Thyroid gland (tissue), 4 donors: ENCODE data around the gene PRPF40A. TPM values are rescaled to one million over a fixed set of nuclear protein-coding genes. Genes with fewer than 3 reads are reported as not detected.

ENCODE experiments used
- DNase-seq, 2 donors: peaks; one replicate each; pipeline ENCODE4 v3.0.0-alpha.2; 2019
- H3K27ac ChIP-seq, 3 donors: fragments of 200-600 bp; sonication (generic); 1 replicate in 2 of 3; 2 replicates in 1 of 3; pipeline ENCODE4 v1.5.1; 2016 to 2019; ENCODE audit warnings: mild to moderate bottlenecking in 1 of 3, moderate library complexity in 1 of 3
- H3K27me3 ChIP-seq: fragments of 200-600 bp; sonication (generic); one replicate; pipeline ENCODE4 v1.5.1; 2019
- H3K36me3 ChIP-seq, 2 donors: fragments of 200-600 bp; sonication (generic); one replicate each; pipeline ENCODE4 v1.5.1; 2016 to 2019
- H3K4me1 ChIP-seq, 2 donors: fragments of 200-600 bp; sonication (generic); one replicate each; pipeline ENCODE4 v1.5.1; 2017 to 2019
- H3K4me3 ChIP-seq, 3 donors: fragments of 200-600 bp; sonication (generic); replicated peaks in 1 of 3; 1 replicate in 2 of 3; 2 replicates in 1 of 3; pipeline ENCODE4 v1.5.1; 2016; ENCODE audit warnings: mild to moderate bottlenecking in 1 of 3
- H3K9me3 ChIP-seq: fragments of 200-600 bp; sonication (generic); one replicate; pipeline ENCODE4 v1.5.1; 2017
- POLR2A ChIP-seq, 2 donors: fragments of 450-650 bp; IDR thresholded peaks; one replicate each; pipeline ENCODE4 v1.6.1; 2017; ENCODE audit warnings: antibody characterized with exemption in 2 of 2, mild to moderate bottlenecking in 2 of 2, moderate library complexity in 1 of 2
- WGBS, 2 donors: methylation state at CpG; one replicate each; pipeline ENCODE4 v1.1.5; 2017; 5-methylcytosine and 5-hydroxymethylcytosine counted together
- intact Hi-C: fragments of 100-400 bp; cut with DNase I; formaldehyde crosslinking; loops from one replicate; pipeline ENCODE4 v1.15.1; 2023
- total RNA-seq, 4 donors: library from RNA; depleted of rRNA; stranded (reverse); fragments of >200 nt; gene quantifications; one replicate each; pipeline ENCODE4 v1.2.3, GENCODE V29; 2016
- TF ChIP-seq, protein P1 (sequence below), 6 experiments: fragments of 200-600 bp in 3 of 6; fragments of 450-650 bp in 3 of 6; sonication (generic) in 3 of 6; IDR thresholded peaks; one replicate each; pipeline ENCODE4 v1.5.1; 2016 to 2019; ENCODE audit warnings: antibody characterized with exemption in 6 of 6, mild to moderate bottlenecking in 2 of 6, inconsistent platforms in 1 of 6, moderate library complexity in 1 of 6

Gene PRPF40A
- total RNA-seq, 4 donors from 2014 or later = 86.8 to 147 (median 102) TPM

DNA sequence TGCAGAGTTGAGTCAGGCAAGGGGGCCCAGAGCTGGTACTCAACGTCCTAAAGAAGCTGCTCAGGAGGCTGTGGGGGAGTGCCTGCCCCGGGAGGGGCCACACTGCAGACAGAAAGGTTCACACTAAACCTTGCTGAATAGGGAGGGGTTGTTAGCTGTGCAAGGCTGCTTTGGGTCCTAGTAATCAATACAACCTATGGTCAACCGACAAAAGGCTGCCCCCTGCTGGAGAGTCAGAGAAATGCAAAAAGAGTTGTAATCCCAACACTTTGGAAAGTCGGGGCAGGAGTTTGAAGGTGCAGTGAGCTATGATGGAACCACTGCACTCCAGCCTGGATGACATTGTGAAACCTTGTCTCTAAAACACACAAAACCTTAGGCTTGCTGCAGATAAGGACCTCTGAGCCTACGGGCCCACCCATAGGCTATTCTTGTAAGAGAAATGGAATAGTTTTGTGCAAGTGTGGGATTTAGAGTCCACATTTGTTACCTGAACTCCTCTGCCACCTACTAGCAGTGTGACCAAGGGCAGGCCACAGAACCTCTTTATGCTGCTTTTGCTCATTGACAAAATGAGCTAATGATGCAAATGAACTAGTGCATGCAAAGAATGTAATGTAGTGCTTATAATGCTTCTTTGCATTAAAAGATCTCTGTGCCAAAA is 81.5 kb downstream of the PRPF40A start:
- peaks cover 18 to 26% of the 10 kb centered on the region in 2 donors for H3K36me3 ChIP-seq

DNA sequence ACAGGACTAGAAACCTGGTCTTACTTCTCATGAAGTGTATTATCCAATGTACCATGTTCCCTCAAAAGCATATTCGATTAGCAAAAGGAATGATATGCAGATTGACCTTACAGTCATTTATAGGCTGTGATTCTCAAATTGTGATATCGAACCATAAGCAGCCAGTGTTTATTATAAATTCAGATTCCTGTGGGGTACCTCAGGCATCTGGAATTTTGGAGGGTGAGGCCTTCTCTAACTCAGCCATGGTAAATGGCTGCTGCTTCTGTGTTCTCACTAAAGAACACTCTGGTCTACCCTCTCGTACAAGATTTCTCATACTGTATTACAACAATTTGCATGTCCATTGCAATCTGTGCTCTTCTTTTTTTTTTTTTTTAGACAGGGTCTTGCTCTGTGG is 84.5 kb downstream of the PRPF40A start:
- no peak for DNase-seq
- WGBS, 2 donors = 94 to 95% methylated on average over 3 of the region's 3 CpGs
- no peaks in the 10 kb centered on the region for H3K4me1 ChIP-seq
- H3K36me3 ChIP-seq = peaks cover 15 to 16% of the 10 kb centered on the region in 2 donors
- no peak overlapping the region for H3K27ac ChIP-seq
- no peak for TF ChIP-seq POLR2A (IDR thresholded peaks at IDR 0.05)
- TF ChIP-seq, protein P1, sequence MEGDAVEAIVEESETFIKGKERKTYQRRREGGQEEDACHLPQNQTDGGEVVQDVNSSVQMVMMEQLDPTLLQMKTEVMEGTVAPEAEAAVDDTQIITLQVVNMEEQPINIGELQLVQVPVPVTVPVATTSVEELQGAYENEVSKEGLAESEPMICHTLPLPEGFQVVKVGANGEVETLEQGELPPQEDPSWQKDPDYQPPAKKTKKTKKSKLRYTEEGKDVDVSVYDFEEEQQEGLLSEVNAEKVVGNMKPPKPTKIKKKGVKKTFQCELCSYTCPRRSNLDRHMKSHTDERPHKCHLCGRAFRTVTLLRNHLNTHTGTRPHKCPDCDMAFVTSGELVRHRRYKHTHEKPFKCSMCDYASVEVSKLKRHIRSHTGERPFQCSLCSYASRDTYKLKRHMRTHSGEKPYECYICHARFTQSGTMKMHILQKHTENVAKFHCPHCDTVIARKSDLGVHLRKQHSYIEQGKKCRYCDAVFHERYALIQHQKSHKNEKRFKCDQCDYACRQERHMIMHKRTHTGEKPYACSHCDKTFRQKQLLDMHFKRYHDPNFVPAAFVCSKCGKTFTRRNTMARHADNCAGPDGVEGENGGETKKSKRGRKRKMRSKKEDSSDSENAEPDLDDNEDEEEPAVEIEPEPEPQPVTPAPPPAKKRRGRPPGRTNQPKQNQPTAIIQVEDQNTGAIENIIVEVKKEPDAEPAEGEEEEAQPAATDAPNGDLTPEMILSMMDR (IDR thresholded peaks at IDR 0.05) = no peak
- no peaks in the 10 kb centered on the region for H3K9me3 ChIP-seq
- no peaks in the 10 kb centered on the region for H3K27me3 ChIP-seq
- intact Hi-C loops = loop anchor here (10.0 kb wide), 1 partner anchor 298 kb away; the partner anchor contains the start of gene FMNL2
- H3K4me3 ChIP-seq = no peak overlapping the region

More for the DNA sequence above, 81.5 kb downstream of the PRPF40A start:
- peak; percentile 48 to 67 for DNase-seq
- Histone ChIP-seq H3K4me3 (no peak overlapping the region), H3K27me3 (no peaks in the 10 kb centered on the region), H3K9me3 (no peaks in the 10 kb centered on the region), H3K27ac (no peak overlapping the region), H3K4me1 (no peaks in the 10 kb centered on the region)
- intact Hi-C loops = loop anchor here (5.0 to 10.0 kb wide), 2 partner anchors 301 to 448 kb away; partner anchors contain the start of gene FMNL2
- TF ChIP-seq POLR2A (IDR thresholded peaks at IDR 0.05) = no peak
- TF ChIP-seq, protein P1 (IDR thresholded peaks at IDR 0.05) = peak; percentile 51 to 84 (median 80)
- WGBS, 2 donors = 27 to 32% methylated on average over 5 of the region's 5 CpGs

GRCh38 chr2:152630466-152630865 is 86.8 kb downstream of the PRPF40A start:
- H3K36me3 ChIP-seq = peaks cover 15 to 16% of the 10 kb centered on the region in 2 donors
- no peak for TF ChIP-seq POLR2A (IDR thresholded peaks at IDR 0.05)
- TF ChIP-seq, protein P1 (IDR thresholded peaks at IDR 0.05) = no peak
- no peaks in the 10 kb centered on the region for H3K4me1 ChIP-seq
- WGBS, 2 donors = 92 to 93% methylated on average over 4 of the region's 4 CpGs
- H3K27me3 ChIP-seq = no peaks in the 10 kb centered on the region
- intact Hi-C loops = loop anchor here (10.0 kb wide), 1 partner anchor 296 kb away; the partner anchor contains the start of gene FMNL2
- H3K4me3 ChIP-seq = no peak overlapping the region
- no peak overlapping the region for H3K27ac ChIP-seq
- no peaks in the 10 kb centered on the region for H3K9me3 ChIP-seq
- no peak for DNase-seq

- Histone ChIP-seq H3K36me3 (peaks cover 15 to 16% of the 10 kb centered on the region in 2 donors), H3K27me3 (no peaks in the 10 kb centered on the region), H3K27ac (no peak overlapping the region), H3K4me1 (no peaks in the 10 kb centered on the region), H3K9me3 (no peaks in the 10 kb centered on the region), H3K4me3 (no peak overlapping the region)
- TF ChIP-seq, protein P1 (IDR thresholded peaks at IDR 0.05) = no peak
- TF ChIP-seq POLR2A (IDR thresholded peaks at IDR 0.05) = no peak
- 81 to 94% methylated on average over 1 of the region's 1 CpG for WGBS, 2 donors
- DNase-seq = no peak
- intact Hi-C loops = no loop called here
Observed at GRCh38 chr2:152629202-152629601, 88.1 kb downstream of the PRPF40A start.

DNA sequence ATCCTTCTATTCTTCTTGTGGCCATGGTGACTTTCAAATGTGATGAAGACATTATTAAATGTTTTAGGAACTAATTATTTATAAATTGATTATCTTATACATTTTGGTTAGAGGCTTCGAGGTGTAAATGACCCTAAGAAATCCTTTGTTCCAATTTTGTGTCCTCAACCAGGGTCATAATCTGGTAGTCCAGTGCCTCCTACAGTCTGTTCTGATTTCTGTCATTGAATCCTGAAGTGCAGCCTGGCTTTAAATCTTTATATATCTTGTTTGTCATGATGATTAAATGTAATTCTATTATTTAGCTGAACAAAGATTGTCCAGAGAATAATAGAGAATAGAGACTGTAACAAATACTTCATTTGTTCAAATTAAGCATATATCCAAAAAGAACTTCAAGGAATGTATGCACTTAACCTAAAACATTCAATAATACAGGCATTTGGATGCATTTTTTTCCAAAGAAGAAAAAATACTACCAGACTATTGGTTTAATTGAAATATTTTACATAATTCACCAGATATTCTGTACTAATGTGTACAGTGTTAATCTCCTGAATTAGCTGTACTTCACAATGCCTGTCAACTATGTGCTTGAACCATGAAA is 89.8 kb downstream of the PRPF40A start:
- DNase-seq = no peak
- no peaks in the 10 kb centered on the region for H3K4me1 ChIP-seq
- TF ChIP-seq POLR2A (IDR thresholded peaks at IDR 0.05) = no peak
- TF ChIP-seq, protein P1 (IDR thresholded peaks at IDR 0.05) = peak; percentile 28 to 70 (median 54)
- no peak overlapping the region for H3K27ac ChIP-seq
- H3K9me3 ChIP-seq = no peaks in the 10 kb centered on the region
- intact Hi-C loops = no loop called here
- peaks cover 12 to 15% of the 10 kb centered on the region in 2 donors for H3K36me3 ChIP-seq
- WGBS, 2 donors = 7 to 13% methylated on average over 1 of the region's 1 CpG
- no peak overlapping the region for H3K4me3 ChIP-seq
- H3K27me3 ChIP-seq = no peaks in the 10 kb centered on the region
